Thyroid gland (tissue), 4 donors: ENCODE results near the gene APEX2. TPM values are rescaled to one million over a fixed set of nuclear protein-coding genes. Genes with fewer than 3 reads are reported as not detected.
A peak's percentile ranks its signal among the peaks of the same experiment; 100 is the strongest.
"Not testable (repeated sequence)": the region's sequence is repeated elsewhere in the genome, so short reads cannot be mapped to it uniquely, and the experiment has no call there.

Source experiments
- DNase-seq, 2 donors: peaks; one replicate each; pipeline ENCODE4 v3.0.0-alpha.2; 2019
- H3K27ac ChIP-seq, 3 donors: fragments of 200-600 bp; sonication (generic); 1 replicate in 2 of 3; 2 replicates in 1 of 3; pipeline ENCODE4 v1.5.1; 2016 to 2019; ENCODE audit warnings: mild to moderate bottlenecking in 1 of 3, moderate library complexity in 1 of 3
- H3K27me3 ChIP-seq: fragments of 200-600 bp; sonication (generic); one replicate; pipeline ENCODE4 v1.5.1; 2019
- H3K36me3 ChIP-seq, 2 donors: fragments of 200-600 bp; sonication (generic); one replicate each; pipeline ENCODE4 v1.5.1; 2016 to 2019
- H3K4me1 ChIP-seq, 2 donors: fragments of 200-600 bp; sonication (generic); one replicate each; pipeline ENCODE4 v1.5.1; 2017 to 2019
- H3K4me3 ChIP-seq, 3 donors: fragments of 200-600 bp; sonication (generic); replicated peaks in 1 of 3; 1 replicate in 2 of 3; 2 replicates in 1 of 3; pipeline ENCODE4 v1.5.1; 2016; ENCODE audit warnings: mild to moderate bottlenecking in 1 of 3
- H3K9me3 ChIP-seq: fragments of 200-600 bp; sonication (generic); one replicate; pipeline ENCODE4 v1.5.1; 2017
- CTCF ChIP-seq, 6 experiments: fragments of 200-600 bp in 3 of 6; fragments of 450-650 bp in 3 of 6; sonication (generic) in 3 of 6; IDR thresholded peaks; one replicate each; pipeline ENCODE4 v1.5.1; 2016 to 2019; ENCODE audit warnings: antibody characterized with exemption in 6 of 6, mild to moderate bottlenecking in 2 of 6, inconsistent platforms in 1 of 6, moderate library complexity in 1 of 6
- POLR2A ChIP-seq, 2 donors: fragments of 450-650 bp; IDR thresholded peaks; one replicate each; pipeline ENCODE4 v1.6.1; 2017; ENCODE audit warnings: antibody characterized with exemption in 2 of 2, mild to moderate bottlenecking in 2 of 2, moderate library complexity in 1 of 2
- WGBS, 2 donors: methylation state at CpG; one replicate each; pipeline ENCODE4 v1.1.5; 2017; 5-methylcytosine and 5-hydroxymethylcytosine counted together
- intact Hi-C: fragments of 100-400 bp; cut with DNase I; formaldehyde crosslinking; loops from one replicate; pipeline ENCODE4 v1.15.1; 2023
- total RNA-seq, 4 donors: library from RNA; depleted of rRNA; stranded (reverse); fragments of >200 nt; gene quantifications; one replicate each; pipeline ENCODE4 v1.2.3, GENCODE V29; 2016

The APEX2 gene
- total RNA-seq, 4 donors from 2014 or later: 7.0 to 13.9 (median 9.7) TPM

GRCh38 chrX:55041514-55041913 lies 41.4 kb downstream of the APEX2 start:
- no peak for DNase-seq
- TF ChIP-seq CTCF (IDR thresholded peaks at IDR 0.05) (no peak), POLR2A (IDR thresholded peaks at IDR 0.05) (no peak)
- H3K27ac ChIP-seq: no peak overlapping the region
- no peaks in the 10 kb centered on the region for H3K4me1 ChIP-seq
- no peaks in the 10 kb centered on the region for H3K9me3 ChIP-seq
- H3K36me3 ChIP-seq: no peaks in the 10 kb centered on the region
- 95 to 98% methylated on average over 6 of the region's 6 CpGs for WGBS, 2 donors
- intact Hi-C loops: no loop called here
- H3K4me3 ChIP-seq: no peak overlapping the region
- H3K27me3 ChIP-seq: no peaks in the 10 kb centered on the region

GRCh38 chrX:55050599-55050998 lies 50.4 kb downstream of the APEX2 start:
- H3K4me1 ChIP-seq, H3K9me3 ChIP-seq, H3K36me3 ChIP-seq, H3K4me3 ChIP-seq, H3K27me3 ChIP-seq, H3K27ac ChIP-seq, DNase-seq, intact Hi-C loops: not testable (repeated sequence)
- 88 to 100% methylated on average over 2 of the region's 2 CpGs for WGBS, 2 donors

- no peak overlapping the region for H3K4me3 ChIP-seq
- TF ChIP-seq CTCF (IDR thresholded peaks at IDR 0.05) (no peak), POLR2A (IDR thresholded peaks at IDR 0.05) (no peak)
- no peaks in the 10 kb centered on the region for H3K9me3 ChIP-seq
- no peaks in the 10 kb centered on the region for H3K4me1 ChIP-seq
- WGBS, 2 donors: 34 to 38% methylated on average over 7 of the region's 7 CpGs
- intact Hi-C loops: no loop called here
- H3K27ac ChIP-seq: no peak overlapping the region
- H3K36me3 ChIP-seq: no peaks in the 10 kb centered on the region
- no peaks in the 10 kb centered on the region for H3K27me3 ChIP-seq
- DNase-seq: no peak
Measured at GRCh38 chrX:55056820-55057674, 56.9 kb downstream of the APEX2 start.

GRCh38 chrX:55057675-55058249 lies 57.6 kb downstream of the APEX2 start:
- Histone ChIP-seq H3K27me3 (no peaks in the 10 kb centered on the region), H3K9me3 (no peaks in the 10 kb centered on the region), H3K36me3 (no peaks in the 10 kb centered on the region), H3K4me3 (no peak overlapping the region), H3K27ac (no peak overlapping the region), H3K4me1 (no peaks in the 10 kb centered on the region)
- TF ChIP-seq CTCF (IDR thresholded peaks at IDR 0.05): peak; percentile 19 to 80 (median 66)
- no peak for TF ChIP-seq POLR2A (IDR thresholded peaks at IDR 0.05)
- 17 to 18% methylated on average over 5 of the region's 5 CpGs for WGBS, 2 donors
- peak; percentile 5 to 10 for DNase-seq
- intact Hi-C loops: no loop called here

Other genes with a start within 250 kb of the APEX2 start
- gene ITIH6, start 202.1 kb upstream of the APEX2 start, total RNA-seq: not detected
- gene MAGED2, start 192.6 kb upstream of the APEX2 start, total RNA-seq: 100 to 1,000 TPM; 176 to 324 (median 272) TPM
- 10 to 100 TPM; 16.7 to 42.1 (median 23.3) TPM for gene TRO, start 79.5 kb upstream of the APEX2 start, total RNA-seq
- 1 to 10 TPM in 2 of 4 donors, under 1 TPM in 2; 0.56 to 1.3 (median 0.93) TPM for gene PFKFB1, start 6.2 kb upstream of the APEX2 start, total RNA-seq
- not detected for gene ALAS2, start 30.6 kb downstream of the APEX2 start, total RNA-seq
- not detected for gene PAGE2B, start 74.7 kb downstream of the APEX2 start, total RNA-seq
- not detected for gene PAGE2, start 88.7 kb downstream of the APEX2 start, total RNA-seq
- gene PAGE5, start 220.0 kb downstream of the APEX2 start, total RNA-seq: not detected